ENCODE results near the gene COX17. TPM values are rescaled to one million over a fixed set of nuclear protein-coding genes. Genes with fewer than 3 reads are reported as not detected.

COX17 gene
- total and polyA plus RNA-seq, 2 of the 13 experiments (the other 11 are each of a cell fraction or from before 2014, with no cell fraction given) = 41.4 to 51.0 TPM

- 98% methylated on average over 2 of the region's 2 CpGs for WGBS (ENCODE audit: low lambda C conversion rate)
- no peaks in the 10 kb centered on the region for H4K20me1 ChIP-seq (ENCODE audit: insufficient read depth, low read length)
- no peak overlapping the region for H3K4me2 ChIP-seq (ENCODE audit: low read depth, low read length)
- H3K4me1 ChIP-seq (ENCODE audit: insufficient read depth, low read length) = peaks cover 15% of the 10 kb centered on the region
- no peaks in the 10 kb centered on the region for H3K9me3 ChIP-seq (ENCODE audit: low read length)
- ChIA-PET CTCF (ENCODE audit: low intra/inter-chr PET ratio, low total read pairs) (no interaction called here), POLR2A (no interaction called here)
- TF ChIP-seq ZNF343 (CRISPR knock-in tag; IDR thresholded peaks at IDR 0.05) = no peak
- no peak for TF ChIP-seq HDAC2 (CRISPR knock-in tag; IDR thresholded peaks at IDR 0.05)
- no peak for TF ChIP-seq PAWR (CRISPR knock-in tag; IDR thresholded peaks at IDR 0.05; ENCODE audit: borderline replicate concordance)
- TF ChIP-seq RFX1 (IDR thresholded peaks at IDR 0.05) = no peak
- TF ChIP-seq MEF2D (CRISPR knock-in tag; IDR thresholded peaks at IDR 0.05) = no peak
- no peak for TF ChIP-seq ZNF446 (CRISPR knock-in tag; IDR thresholded peaks at IDR 0.05)
- TF ChIP-seq CREBL2 (CRISPR knock-in tag; IDR thresholded peaks at IDR 0.05; ENCODE audit: borderline replicate concordance) = no peak
- TF ChIP-seq LCORL (IDR thresholded peaks at IDR 0.05) = no peak
- no peak for TF ChIP-seq LCORL (CRISPR knock-in tag; IDR thresholded peaks at IDR 0.05)
- TF ChIP-seq JDP2 (CRISPR knock-in tag; IDR thresholded peaks at IDR 0.05; ENCODE audit: borderline replicate concordance) = no peak
- TF ChIP-seq ZNF484 (CRISPR knock-in tag; IDR thresholded peaks at IDR 0.05; ENCODE audit: borderline replicate concordance, low read depth) = no peak
- TF ChIP-seq MED13 (CRISPR knock-in tag; IDR thresholded peaks at IDR 0.05) = no peak
- TF ChIP-seq KLF13 (CRISPR knock-in tag; IDR thresholded peaks at IDR 0.05) = no peak
- TF ChIP-seq NFIB (CRISPR knock-in tag; IDR thresholded peaks at IDR 0.05; ENCODE audit: borderline replicate concordance) = no peak
- TF ChIP-seq ZNF672 (CRISPR knock-in tag; IDR thresholded peaks at IDR 0.05) = no peak
- no TSS peak for BruUV-seq (replicated peaks)
- FAIRE-seq (no peak), DNase-seq (ENCODE audit: low spot score) (no peak), ATAC-seq (no peak)
- no peak overlapping the region for H3K9ac ChIP-seq (ENCODE audit: insufficient read depth, low read depth, low read length)
- no peaks in the 10 kb centered on the region; a peak in 1 of 5 replicates for H3K27me3 ChIP-seq (ENCODE audit: control insufficient read depth in 1 of 2, insufficient read depth in 2 of 2, low read length in 2 of 2)
- H3K27ac ChIP-seq (ENCODE audit: extremely low read length, insufficient read depth, low read length) = no peak overlapping the region
- H3K79me2 ChIP-seq (ENCODE audit: insufficient read depth, low read length) = peaks cover 4% of the 10 kb centered on the region
- H3K36me3 ChIP-seq (replicated peaks in 1 of 2; ENCODE audit: control insufficient read depth in 1 of 2, insufficient read depth in 2 of 2, low read length in 2 of 2) = peaks cover 4 to 27% of the 10 kb centered on the region in 2 experiments; a peak in 4 of 5 replicates
- H2AFZ ChIP-seq (ENCODE audit: low read length) = no peak overlapping the region
- intact Hi-C loops (cut with micrococcal nuclease; ENCODE audit: unreplicated experiment) = no loop called here
- no peak overlapping the region for H3K4me3 ChIP-seq (replicated peaks in 1 of 3; ENCODE audit: insufficient read depth in 1 of 3, low read depth in 2 of 3, low read length in 3 of 3)
- in situ Hi-C loops (cut with HindIII; ENCODE audit: extremely low pct_ligation_motif_present, low pct_unique_long_range_greater_than_20kb) = no loop called here
Observed at GRCh38 chr3:119672776-119673175, 4.4 kb downstream of the COX17 start.
